KOPT-K1 (cell line): ENCODE measurements around the gene EIF3K.

Source experiments
- H3K27ac ChIP-seq: fragments of 200-600 bp; sonication (generic); 2 replicates; pipeline ENCODE4 v1.5.1; 2016; ENCODE audit warnings: antibody characterized with exemption, mild to moderate bottlenecking, low read depth, low read length; ENCODE audit not compliant: poor library complexity, severe bottlenecking
- H3K36me3 ChIP-seq: fragments of 200-600 bp; sonication (generic); 2 replicates; pipeline ENCODE4 v1.5.1; 2017; ENCODE audit warnings: antibody characterized with exemption, mild to moderate bottlenecking, low read length, moderate library complexity; ENCODE audit not compliant: insufficient read depth
- H3K9me3 ChIP-seq: fragments of 200-600 bp; sonication (generic); 2 replicates; pipeline ENCODE4 v1.5.1; 2017; ENCODE audit warnings: antibody characterized with exemption, low read length, mild to moderate bottlenecking; ENCODE audit not compliant: insufficient read depth, poor library complexity, severe bottlenecking

EIF3K gene

DNA sequence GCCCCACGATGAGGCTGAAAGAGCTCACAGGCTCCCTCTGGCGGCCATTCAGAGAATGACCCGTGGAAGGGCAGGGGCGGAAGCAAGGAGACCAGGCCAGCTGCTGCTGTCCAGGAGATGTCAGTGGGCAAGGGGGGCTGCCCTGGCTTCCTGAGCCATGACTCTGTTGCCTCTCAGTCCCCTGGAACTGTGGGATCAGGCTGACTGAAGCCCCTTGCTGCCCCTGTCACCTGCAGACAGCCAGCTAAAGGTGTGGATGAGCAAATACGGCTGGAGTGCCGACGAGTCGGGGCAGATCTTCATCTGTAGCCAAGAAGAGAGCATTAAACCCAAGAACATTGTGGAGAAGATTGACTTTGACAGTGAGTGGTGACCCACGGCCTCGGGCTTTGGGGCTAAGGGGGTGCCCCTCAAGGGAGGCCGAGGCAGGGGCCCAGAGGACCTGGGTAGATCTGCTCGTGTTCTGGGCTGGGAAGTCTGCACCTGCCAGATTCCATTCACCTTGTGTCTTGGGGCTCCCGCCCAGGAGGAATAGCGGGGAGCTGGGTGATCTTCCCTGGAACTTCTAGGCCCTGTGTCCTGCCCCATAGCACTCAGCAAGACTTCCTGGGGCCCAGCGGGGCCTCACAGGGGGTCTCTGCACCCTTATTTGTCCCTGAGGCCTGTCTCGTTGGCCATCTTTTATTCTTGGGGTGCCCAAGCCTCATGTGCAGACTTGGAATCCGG is 15.9 kb downstream of the EIF3K start:
- H3K27ac ChIP-seq = no peak overlapping the region
- H3K36me3 ChIP-seq = peaks cover 60% of the 10 kb centered on the region
- no peaks in the 10 kb centered on the region for H3K9me3 ChIP-seq

DNA sequence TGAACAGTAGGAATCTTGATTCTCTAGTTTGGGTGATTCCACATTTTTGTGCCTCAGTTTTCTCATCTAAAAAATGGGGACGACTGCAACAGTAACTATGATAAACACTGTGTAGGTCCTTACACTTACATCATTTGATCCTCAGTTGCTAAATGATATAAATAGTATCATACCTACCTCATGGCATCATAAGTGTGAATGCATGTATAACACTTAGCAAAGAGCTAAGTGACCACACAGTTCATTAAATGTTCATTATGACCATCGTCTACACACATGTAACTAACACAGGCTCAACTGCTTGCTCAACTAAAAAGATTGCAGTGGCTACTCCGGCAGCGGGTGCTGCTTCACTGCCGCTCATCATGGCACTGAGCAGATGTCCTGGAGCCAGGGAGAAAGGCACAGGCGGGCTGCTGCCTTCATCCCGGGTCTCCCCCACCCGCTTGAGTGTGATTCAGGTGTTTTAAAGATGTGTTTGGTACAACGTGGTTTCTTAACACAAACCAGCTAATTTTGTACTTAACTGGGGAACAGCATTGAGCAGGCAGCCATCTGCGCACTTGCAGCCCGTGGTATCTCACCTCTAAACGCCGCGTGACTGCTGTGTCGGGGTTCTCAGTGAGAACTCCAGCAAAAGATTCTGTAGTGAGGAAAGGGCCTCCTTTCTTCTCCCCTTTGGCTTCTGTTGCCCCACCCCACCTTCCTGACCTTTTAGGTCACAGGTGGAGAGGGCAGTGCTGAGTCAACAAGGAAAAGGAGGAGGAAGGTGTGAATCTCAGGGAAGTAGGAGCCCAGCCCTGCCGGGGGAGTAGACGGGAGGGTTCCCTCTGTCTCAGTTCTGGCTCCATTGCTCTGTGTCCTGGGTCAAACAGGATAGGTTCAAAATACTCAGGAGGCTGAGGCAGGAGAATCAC is 16.8 kb downstream of the EIF3K start:
- Histone ChIP-seq H3K36me3 (peaks cover 54% of the 10 kb centered on the region), H3K9me3 (no peaks in the 10 kb centered on the region), H3K27ac (no peak overlapping the region)

DNA sequence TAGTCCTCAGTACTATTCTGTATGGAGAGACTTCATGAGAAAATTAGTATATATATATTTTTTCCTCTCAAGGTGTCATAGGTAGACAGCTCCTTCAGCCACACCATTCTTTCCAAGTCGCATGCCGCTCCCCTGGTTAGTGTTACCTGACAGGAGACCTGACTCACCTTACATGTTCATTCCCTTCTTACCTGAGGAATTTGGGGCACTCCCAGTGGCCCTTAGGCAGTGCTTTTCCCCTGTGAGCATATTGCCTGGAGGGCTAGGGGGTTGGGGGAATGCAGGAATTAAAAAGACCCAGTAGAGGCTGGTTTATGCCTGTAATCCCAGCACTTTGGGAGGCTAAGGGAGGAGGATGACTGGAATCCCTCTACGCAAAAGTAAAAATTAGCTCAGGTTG is 19.5 kb downstream of the EIF3K start:
- H3K36me3 ChIP-seq = peaks cover 30% of the 10 kb centered on the region
- H3K27ac ChIP-seq = no peak overlapping the region
- H3K9me3 ChIP-seq = no peaks in the 10 kb centered on the region

DNA sequence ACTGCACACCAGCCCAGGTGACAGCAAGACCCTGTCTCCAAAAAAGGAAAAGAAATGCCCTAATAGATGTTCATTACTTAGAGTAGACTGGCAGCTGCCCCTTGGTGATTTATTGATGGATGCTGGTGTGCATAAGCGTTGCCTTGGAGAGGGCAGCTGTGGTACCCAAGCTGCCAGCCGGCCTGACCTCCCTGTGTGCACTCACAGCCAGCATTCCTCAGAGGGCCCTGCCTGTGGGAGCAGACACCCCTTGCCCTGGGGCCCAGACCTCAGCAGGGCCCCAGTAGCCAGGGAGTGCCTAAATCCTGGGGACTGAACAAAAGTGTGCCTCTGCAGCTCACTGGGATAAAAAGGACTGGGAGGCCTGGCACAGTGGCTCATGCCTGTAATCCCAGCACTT is 20.7 kb downstream of the EIF3K start:
- peaks cover 26% of the 10 kb centered on the region for H3K36me3 ChIP-seq
- H3K9me3 ChIP-seq = no peaks in the 10 kb centered on the region
- H3K27ac ChIP-seq = no peak overlapping the region

DNA sequence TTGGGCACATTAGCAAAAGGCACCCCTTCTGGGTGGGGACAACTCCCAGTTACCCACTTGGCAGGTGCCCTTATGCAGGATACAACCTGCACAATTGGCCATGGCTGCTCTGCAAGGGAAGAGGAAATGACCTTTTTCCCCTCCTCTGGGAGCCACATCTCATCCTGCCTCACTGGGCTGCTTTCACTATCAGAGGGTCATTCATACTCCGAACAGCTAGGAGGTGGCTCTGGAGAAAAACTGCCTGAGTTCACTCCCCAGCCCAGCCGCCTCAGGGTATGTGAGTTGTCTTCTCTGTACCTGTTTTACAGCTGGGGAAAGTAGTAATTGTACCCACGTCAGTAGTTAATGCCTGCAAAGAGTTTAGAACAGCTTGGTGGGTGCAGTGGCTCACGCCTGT is 21.4 kb downstream of the EIF3K start:
- no peak overlapping the region for H3K27ac ChIP-seq

DNA sequence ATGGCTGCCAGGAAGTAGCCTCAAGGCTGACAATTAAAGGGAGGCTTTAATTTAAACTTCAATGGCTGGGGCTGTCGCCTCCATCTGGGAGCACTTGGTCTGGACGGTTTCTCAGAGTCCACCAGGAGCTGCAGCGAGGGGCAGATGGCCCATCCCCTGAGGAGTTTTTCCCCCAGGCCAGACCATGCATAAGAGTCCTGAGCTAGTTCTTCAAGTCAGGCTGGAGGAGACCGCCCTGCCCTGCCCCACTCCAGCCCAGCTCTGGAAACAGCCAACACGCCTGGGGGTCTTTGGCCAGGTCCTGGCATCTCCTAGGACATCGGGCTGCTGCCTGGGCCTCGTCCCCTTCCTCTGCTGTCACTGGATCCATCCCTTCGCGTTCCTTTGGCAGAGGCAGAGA is 23.2 kb downstream of the EIF3K start:
- H3K9me3 ChIP-seq = no peaks in the 10 kb centered on the region
- peaks cover 6% of the 10 kb centered on the region; the same call in 1 of the 2 replicates for H3K36me3 ChIP-seq
- H3K27ac ChIP-seq = no peak overlapping the region

More for the DNA sequence above, 21.4 kb downstream of the EIF3K start:
- H3K9me3 ChIP-seq = no peaks in the 10 kb centered on the region
- peaks cover 19% of the 10 kb centered on the region for H3K36me3 ChIP-seq

DNA sequence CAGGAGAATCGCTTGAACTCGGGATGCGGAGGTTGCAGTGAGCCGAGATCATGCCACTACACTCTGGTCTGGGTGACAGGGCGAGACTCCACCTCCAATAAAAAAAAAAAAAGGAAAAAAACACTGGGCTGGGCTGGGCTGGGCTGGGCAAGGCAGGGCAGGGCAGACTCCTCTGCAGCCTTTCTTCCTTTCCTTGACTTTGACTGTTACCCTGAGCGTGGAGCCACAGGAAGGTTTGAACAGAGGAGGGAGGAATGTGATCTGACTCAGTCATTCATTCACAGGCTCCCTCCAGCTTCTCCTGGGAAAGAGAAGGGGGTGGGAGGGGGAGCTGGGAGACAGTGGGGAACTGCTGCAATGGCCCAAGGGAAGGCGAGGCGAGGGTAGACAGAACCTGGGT is 25.7 kb downstream of the EIF3K start:
- H3K36me3 ChIP-seq = no peaks in the 10 kb centered on the region
- no peaks in the 10 kb centered on the region for H3K9me3 ChIP-seq
- no peak overlapping the region for H3K27ac ChIP-seq

DNA sequence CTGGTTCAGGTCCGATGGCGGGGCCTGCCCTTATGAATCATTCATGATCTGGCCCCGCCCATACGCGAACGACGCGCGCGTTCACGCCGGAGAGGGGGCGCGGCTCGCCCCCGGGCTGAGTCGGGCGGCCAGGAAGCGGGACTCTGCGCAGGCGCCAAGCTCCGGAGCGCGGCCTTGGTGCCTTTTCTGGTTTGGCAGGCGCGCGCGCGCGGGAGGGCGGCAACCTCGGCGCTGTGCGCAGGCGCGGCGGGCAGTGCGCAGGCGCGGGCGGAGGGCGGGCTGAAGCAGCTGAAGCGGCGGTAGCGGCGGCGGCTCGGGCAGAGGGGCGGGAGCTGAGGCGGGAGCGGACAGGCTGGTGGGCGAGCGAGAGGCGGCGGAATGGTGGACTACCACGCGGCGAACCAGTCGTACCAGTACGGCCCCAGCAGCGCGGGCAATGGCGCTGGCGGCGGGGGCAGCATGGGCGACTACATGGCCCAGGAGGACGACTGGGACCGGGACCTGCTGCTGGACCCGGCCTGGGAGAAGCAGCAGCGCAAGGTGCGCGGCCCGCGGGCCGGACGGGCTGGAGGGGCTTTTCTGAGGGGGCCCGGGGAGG is 28.5 kb downstream of the EIF3K start, which contains the start of gene ACTN4:
Gene ACTN4 (plus strand): TSS at position 282 of the 598 bp plus-strand sequence. CDS start 97 bp downstream, at position 379.
- Histone ChIP-seq H3K9me3 (no peaks in the 10 kb centered on the region), H3K36me3 (no peaks in the 10 kb centered on the region), H3K27ac (peak within 1 kb of the TSS; percentile 72)

DNA sequence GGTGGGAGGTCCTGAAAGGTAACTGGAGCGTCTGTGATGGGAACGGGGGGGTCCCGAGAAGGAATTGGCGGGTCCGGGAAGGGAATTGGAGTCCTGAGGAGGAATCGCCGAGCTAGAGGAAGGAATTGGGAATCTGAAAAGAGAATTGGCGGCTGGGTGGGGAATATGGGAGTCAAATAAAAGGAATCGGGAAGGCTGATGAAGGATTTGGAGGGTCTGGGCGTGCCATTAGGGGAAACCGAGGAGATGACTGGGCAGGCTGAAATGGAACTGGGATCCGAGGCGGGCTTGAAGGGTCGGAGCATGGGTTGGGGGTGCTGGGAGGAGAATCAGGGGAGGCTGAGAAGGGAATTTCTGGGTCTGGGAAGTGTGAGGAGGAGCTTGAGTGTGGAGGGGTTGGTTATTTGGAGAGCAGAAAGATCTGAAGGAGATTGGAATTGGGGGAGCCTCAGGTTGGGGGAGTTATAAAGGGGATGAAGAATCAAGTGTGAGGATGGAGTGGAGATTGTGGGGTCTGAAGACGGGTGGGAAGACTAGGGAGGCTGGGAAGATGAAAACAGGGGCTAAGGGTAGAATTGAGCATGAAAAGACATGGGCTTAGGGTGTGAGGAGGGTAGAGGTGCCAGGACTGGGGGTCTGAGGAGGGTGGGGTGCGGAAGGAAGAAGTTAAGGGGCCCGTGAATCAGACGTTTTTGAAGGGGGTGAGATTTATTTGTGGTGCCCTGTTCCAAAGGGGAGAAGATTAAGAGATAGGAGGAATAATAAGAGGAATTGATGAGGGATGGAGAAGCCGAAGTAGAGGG is 29.2 kb downstream of the EIF3K start:
- Histone ChIP-seq H3K27ac (peak overlapping the region; percentile 72), H3K36me3 (no peaks in the 10 kb centered on the region), H3K9me3 (no peaks in the 10 kb centered on the region)

DNA sequence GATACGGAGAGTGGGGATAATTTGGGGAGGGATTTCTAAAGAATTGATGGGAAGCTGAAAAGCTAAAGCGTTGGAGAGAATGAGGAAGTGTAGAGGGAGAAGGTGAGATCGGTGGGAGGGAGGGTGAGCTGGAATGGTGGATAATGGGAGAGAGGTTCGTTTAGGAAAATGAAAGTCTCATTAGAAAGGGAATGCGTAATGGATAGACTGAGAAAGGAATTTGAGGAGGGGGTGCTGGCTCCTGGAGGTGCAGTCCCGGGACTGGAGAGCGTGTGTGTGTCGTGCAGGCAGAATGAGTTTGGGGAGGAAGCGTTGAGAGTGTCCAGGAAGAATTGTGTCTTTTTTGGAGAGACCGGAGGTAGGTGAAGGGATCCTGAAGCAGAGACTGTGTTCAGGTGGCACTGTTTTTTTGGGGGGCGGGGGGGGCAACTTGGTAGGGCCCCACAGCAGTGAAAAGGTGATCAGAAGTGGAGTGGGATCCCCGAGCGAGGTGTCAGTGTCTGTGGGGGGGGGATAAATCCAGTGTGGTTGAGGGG is 29.8 kb downstream of the EIF3K start:
- H3K27ac ChIP-seq = peak overlapping the region; percentile 72

DNA sequence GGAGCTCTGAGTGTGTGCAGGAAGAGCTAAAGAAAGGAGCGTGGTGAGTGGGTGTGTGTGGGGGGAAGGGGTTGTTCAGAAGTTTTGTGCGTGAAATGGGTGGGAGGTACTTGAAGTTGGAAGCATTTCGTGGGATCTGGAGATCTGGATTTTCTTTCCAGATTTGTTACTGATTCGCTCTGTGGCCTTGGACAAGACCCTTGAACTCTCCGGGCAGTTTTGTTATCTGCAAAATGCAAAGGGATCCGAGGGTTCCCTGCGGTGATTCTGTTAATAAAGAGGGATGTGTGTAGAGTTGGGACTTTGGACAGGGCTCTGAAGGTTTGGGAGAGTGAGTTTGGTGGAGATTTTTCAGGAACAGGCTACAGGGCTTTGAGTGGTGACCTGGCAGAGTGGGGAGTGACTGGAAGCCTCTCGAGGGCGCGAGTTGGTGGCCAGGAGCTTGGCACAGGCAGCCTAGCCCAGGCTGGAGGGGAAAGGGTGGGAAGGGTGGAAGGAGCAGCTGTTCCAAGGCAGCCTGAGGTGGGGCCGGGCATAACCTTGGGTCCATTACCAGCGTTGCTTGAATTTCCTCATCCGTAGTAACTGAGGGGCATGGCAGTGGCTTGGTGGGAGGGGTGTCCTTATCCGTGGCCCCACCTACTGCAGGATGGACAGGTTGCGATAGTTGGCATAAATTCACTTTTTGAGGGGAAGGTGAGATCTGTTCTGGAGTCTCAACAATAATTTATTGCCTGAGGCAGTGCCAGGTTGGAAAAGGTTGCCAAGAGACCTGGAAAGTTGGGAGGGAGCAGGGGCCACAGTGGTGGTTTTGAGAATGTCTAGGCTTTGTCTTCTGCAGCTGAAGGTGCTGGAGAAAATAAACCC is 30.6 kb downstream of the EIF3K start:
- Histone ChIP-seq H3K27ac (no peak overlapping the region), H3K9me3 (no peaks in the 10 kb centered on the region), H3K36me3 (peaks cover 8% of the 10 kb centered on the region; the same call in 1 of the 2 replicates)

More for the DNA sequence above, 29.8 kb downstream of the EIF3K start:
- Histone ChIP-seq H3K36me3 (peaks cover under 1% of the 10 kb centered on the region; the same call in 1 of the 2 replicates), H3K9me3 (no peaks in the 10 kb centered on the region)

DNA sequence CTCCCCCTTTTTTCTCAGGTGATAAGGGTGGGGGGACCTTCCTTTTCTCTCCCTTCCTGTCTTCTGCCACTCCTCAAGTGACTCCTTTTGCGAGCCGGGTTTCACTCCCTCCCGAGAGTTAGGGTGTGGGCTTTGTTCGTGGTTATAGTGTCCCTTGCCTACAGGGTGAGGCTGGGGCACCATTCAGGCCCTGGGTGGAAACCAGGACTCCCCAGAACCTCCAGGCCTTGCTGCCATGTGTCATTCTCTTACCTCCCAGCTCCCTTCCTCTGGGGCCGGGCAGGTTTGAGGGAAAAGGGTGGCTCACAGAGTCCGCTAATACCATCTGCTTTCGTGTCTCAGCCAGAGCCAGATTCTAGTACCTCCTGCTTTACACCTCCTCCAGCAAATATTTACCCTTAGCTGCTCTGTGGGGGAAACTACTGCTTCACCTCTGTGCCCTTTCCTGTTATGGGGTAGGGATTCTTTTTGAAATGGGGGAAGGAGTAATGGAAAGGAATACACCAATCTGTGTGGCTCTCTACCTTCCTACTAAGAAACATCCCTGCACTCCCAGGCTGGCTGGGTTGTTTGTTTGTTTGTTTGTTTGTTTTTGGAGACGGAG is 31.3 kb downstream of the EIF3K start:
- no peak overlapping the region for H3K27ac ChIP-seq

DNA sequence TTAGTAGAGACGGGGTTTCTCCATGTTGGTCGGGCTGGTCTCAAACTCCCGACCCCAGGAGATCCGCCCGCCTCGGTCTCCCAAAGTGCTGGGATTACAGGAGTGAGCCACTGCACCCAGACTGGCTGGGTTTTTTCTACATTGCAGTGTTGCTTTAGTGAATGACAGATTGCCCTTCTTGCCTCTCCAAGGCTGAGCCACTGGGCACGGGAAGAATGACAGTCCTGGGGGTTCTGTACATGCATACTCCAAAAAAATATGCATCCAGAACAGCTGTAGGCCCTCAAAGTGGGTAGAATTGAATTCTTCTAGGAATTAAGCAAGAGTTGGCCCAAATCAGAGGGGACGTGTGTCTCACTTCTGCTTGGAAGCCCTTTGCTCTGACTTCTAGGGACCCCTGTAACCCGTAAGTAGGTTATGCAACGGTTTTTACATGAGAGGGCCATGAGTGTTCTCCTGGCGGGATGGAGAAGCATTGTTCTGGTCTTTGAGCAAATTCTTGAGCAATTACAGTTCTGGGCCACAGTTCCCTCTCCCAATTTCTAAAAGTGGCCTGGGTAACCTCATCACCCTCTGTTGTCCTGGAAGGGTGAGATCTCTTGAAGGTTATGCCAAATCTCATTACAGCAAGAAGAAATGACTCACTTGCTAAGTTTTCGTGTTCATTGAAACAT is 32.1 kb downstream of the EIF3K start:
- Histone ChIP-seq H3K9me3 (no peaks in the 10 kb centered on the region), H3K36me3 (peaks cover 11% of the 10 kb centered on the region; the same call in 1 of the 2 replicates), H3K27ac (no peak overlapping the region)

More for the DNA sequence above, 31.3 kb downstream of the EIF3K start:
- Histone ChIP-seq H3K36me3 (peaks cover 11% of the 10 kb centered on the region; the same call in 1 of the 2 replicates), H3K9me3 (no peaks in the 10 kb centered on the region)
